ENCODE measurements around the gene VAMP1.

DNA sequence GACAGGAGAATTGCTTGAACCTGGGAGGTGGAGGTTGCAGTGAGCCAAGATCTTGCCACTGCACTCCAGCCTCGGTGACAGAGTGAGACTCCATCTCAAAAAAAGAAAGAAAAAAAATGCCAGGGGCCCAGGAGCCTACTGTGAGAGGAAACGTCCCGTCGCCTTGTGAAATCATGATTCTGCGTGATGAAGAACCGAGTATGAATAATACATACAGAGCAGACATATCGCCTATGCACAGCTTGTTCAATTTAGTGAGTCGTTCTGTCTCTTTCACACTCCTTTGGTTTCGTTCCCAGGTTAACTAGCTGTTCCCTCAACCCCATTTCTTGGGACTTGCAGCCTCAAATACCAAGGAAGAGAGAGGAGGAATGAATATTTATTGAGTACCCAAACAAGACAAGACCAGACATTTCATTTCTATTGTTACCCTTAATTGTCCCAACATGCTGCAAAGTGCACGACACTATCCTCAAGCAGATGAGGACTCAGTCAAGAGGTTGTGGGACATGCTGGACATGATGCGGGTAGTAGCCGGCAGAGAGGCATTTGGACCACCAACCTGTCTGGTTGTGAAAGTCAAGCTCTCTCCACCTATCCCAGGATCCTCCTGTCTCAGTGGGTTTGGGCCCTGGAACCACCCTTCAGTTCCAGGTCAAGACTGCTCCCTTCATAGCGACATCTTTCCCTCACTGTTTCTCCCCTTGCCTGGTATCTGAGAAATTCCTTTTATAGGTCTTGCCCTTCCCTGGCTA is 34.3 kb downstream of the VAMP1 start:
- no peak for TF ChIP-seq CTCF (IDR thresholded peaks at IDR 0.05; ENCODE audit: low read depth, low read length)
- no peak for TF ChIP-seq EZH2phosphoT487 (IDR thresholded peaks at IDR 0.05; ENCODE audit: low read depth)

All from OCI-LY3 (cell line).